HG03175 (cell line): ENCODE data around the gene HDAC3.
"Not testable (repeated sequence)": the region's sequence is repeated elsewhere in the genome, so short reads cannot be mapped to it uniquely, and the experiment has no call there.

ENCODE experiments used
- ATAC-seq: cut with Tn5 transposase; IDR thresholded peaks from one replicate; pipeline ENCODE4 v1.9.1; 2021; ENCODE audit warnings: mild to moderate bottlenecking, moderate library complexity; ENCODE audit not compliant: unreplicated experiment

The HDAC3 gene

GRCh38 chr5:141636106-141636412, 590 bp downstream of the HDAC3 start:
- no peak for ATAC-seq

- ATAC-seq = no peak
Observed at GRCh38 chr5:141635646-141636045, 1.0 kb downstream of the HDAC3 start.

- no peak for ATAC-seq
Observed at GRCh38 chr5:141634720-141635119, 1.9 kb downstream of the HDAC3 start.

- peak; percentile 50 for ATAC-seq
Observed at GRCh38 chr5:141633871-141634561, 2.6 kb downstream of the HDAC3 start.

- ATAC-seq = no peak
Observed at GRCh38 chr5:141632650-141633049, 4.0 kb downstream of the HDAC3 start.

GRCh38 chr5:141630570-141631140, 6.0 kb downstream of the HDAC3 start:
- ATAC-seq = no peak

- ATAC-seq = no peak
Observed at GRCh38 chr5:141628175-141628788, 8.4 kb downstream of the HDAC3 start.

GRCh38 chr5:141623611-141624010, 13.0 kb downstream of the HDAC3 start:
- ATAC-seq = no peak

GRCh38 chr5:141623186-141623585, 13.5 kb downstream of the HDAC3 start:
- ATAC-seq = peak; percentile 38

- peak; percentile 87 for ATAC-seq
Observed at GRCh38 chr5:141618804-141619554, 17.7 kb downstream of the HDAC3 start, which contains the start of gene DIAPH1. DIAPH1 (minus strand) TSS chr5:141619000; CDS start chr5:141618914, 86 bp downstream.

GRCh38 chr5:141618030-141618803, 18.4 kb downstream of the HDAC3 start:
- peak; percentile 37 for ATAC-seq

GRCh38 chr5:141617682-141618029, 19.0 kb downstream of the HDAC3 start:
- ATAC-seq = no peak

- ATAC-seq = no peak
Observed at GRCh38 chr5:141617128-141617527, 19.5 kb downstream of the HDAC3 start.

- no peak for ATAC-seq
Observed at GRCh38 chr5:141615991-141616720, 20.5 kb downstream of the HDAC3 start.

- ATAC-seq = no peak
Observed at GRCh38 chr5:141613344-141613743, 23.3 kb downstream of the HDAC3 start.

GRCh38 chr5:141611289-141611688, 25.4 kb downstream of the HDAC3 start:
- ATAC-seq = no peak

- ATAC-seq = not testable (repeated sequence)
Observed at GRCh38 chr5:141609921-141610320, 26.7 kb downstream of the HDAC3 start.

GRCh38 chr5:141609044-141609443, 27.6 kb downstream of the HDAC3 start:
- no peak for ATAC-seq

- ATAC-seq = no peak
Observed at GRCh38 chr5:141608557-141608956, 28.1 kb downstream of the HDAC3 start.

- no peak for ATAC-seq
Observed at GRCh38 chr5:141608046-141608445, 28.6 kb downstream of the HDAC3 start.
